Liver (tissue), 9 donors: ENCODE results near the gene ACTN1. TPM values are rescaled to one million over a fixed set of nuclear protein-coding genes. Genes with fewer than 3 reads are reported as not detected.

Experiments used
- DNase-seq: peaks from one replicate; pipeline ENCODE4 v3.0.0-alpha.2; 2017; ENCODE audit warnings: low spot score
- H3K27ac ChIP-seq, 2 donors: one replicate each; pipeline ENCODE4 v1.7.0; 2013; ENCODE audit warnings: inconsistent platforms in 2 of 2, low read length in 2 of 2, control low read depth in 1 of 2, low read depth in 1 of 2, mild to moderate bottlenecking in 1 of 2
- H3K27me3 ChIP-seq, 4 donors: one replicate each; pipeline versions ENCODE4 v1.6.1 to v1.7.0; 2013; ENCODE audit warnings: low read length in 3 of 4, inconsistent platforms in 1 of 4, mild to moderate bottlenecking in 1 of 4, moderate library complexity in 1 of 4; ENCODE audit not compliant: control insufficient read depth in 4 of 4, insufficient read depth in 4 of 4
- H3K36me3 ChIP-seq, 4 donors: one replicate each; pipeline versions ENCODE4 v1.6.1 to v1.7.0; 2013; ENCODE audit warnings: low read length in 3 of 4, mild to moderate bottlenecking in 3 of 4, low read depth in 1 of 4, moderate library complexity in 1 of 4; ENCODE audit not compliant: control insufficient read depth in 4 of 4, insufficient read depth in 3 of 4
- H3K4me1 ChIP-seq, 4 donors: one replicate each; pipeline versions ENCODE4 v1.6.1 to v1.7.0; 2013; ENCODE audit warnings: low read length in 3 of 4, mild to moderate bottlenecking in 3 of 4, moderate library complexity in 1 of 4; ENCODE audit not compliant: control insufficient read depth in 4 of 4, insufficient read depth in 4 of 4
- H3K4me3 ChIP-seq, 3 donors: one replicate each; pipeline versions ENCODE4 v1.6.1 to v1.7.0; 2013; ENCODE audit warnings: low read length in 3 of 3, control low read depth in 1 of 3, low read depth in 1 of 3, mild to moderate bottlenecking in 1 of 3
- H3K9ac ChIP-seq, 2 donors: one replicate each; pipeline ENCODE4 v1.7.0; 2013; ENCODE audit warnings: low read length in 2 of 2, mild to moderate bottlenecking in 2 of 2, moderate library complexity in 2 of 2, control low read depth in 1 of 2, low read depth in 1 of 2
- H3K9me3 ChIP-seq, 4 donors: one replicate each; pipeline versions ENCODE4 v1.6.1 to v1.7.0; 2013; ENCODE audit warnings: low read length in 3 of 4; ENCODE audit not compliant: control insufficient read depth in 4 of 4
- ATF3 ChIP-seq: IDR thresholded peaks from 2 replicates; pipeline ENCODE4 v1.6.1; 2016; ENCODE audit warnings: antibody characterized with exemption
- EGR1 ChIP-seq, 2 donors: IDR thresholded peaks; 2 replicates each; pipeline ENCODE4 v1.6.1; 2016 to 2018; ENCODE audit warnings: antibody characterized with exemption in 2 of 2, low read depth in 2 of 2
- FOXA1 ChIP-seq: IDR thresholded peaks from 2 replicates; pipeline ENCODE4 v1.6.1; 2016; ENCODE audit warnings: antibody characterized with exemption
- FOXA2 ChIP-seq: IDR thresholded peaks from 2 replicates; pipeline ENCODE4 v1.6.1; 2016; ENCODE audit warnings: antibody characterized with exemption
- GABPA ChIP-seq, 2 donors: IDR thresholded peaks in 1 of 2; conservative IDR thresholded peaks in 1 of 2; 2 replicates each; pipeline ENCODE4 v1.6.1; 2016; ENCODE audit warnings: antibody characterized with exemption in 2 of 2, mild to moderate bottlenecking in 1 of 2, moderate library complexity in 1 of 2
- HNF4A ChIP-seq, 2 donors: conservative IDR thresholded peaks; 2 replicates each; pipeline ENCODE4 v1.6.1; 2016; ENCODE audit warnings: antibody characterized with exemption in 2 of 2, mild to moderate bottlenecking in 2 of 2
- HNF4G ChIP-seq: IDR thresholded peaks from 2 replicates; pipeline ENCODE4 v1.6.1; 2016; ENCODE audit warnings: antibody characterized with exemption
- JUND ChIP-seq, 2 donors: IDR thresholded peaks; 2 replicates each; pipeline ENCODE4 v1.6.1; 2016; ENCODE audit warnings: antibody characterized with exemption in 2 of 2
- NR2F2 ChIP-seq: IDR thresholded peaks from 2 replicates; pipeline ENCODE4 v1.6.1; 2016; ENCODE audit warnings: antibody characterized with exemption
- RXRA ChIP-seq, 2 donors: IDR thresholded peaks; 2 replicates each; pipeline ENCODE4 v1.6.1; 2017 to 2018; ENCODE audit warnings: antibody characterized with exemption in 2 of 2, mild to moderate bottlenecking in 1 of 2
- SP1 ChIP-seq: IDR thresholded peaks from 2 replicates; pipeline ENCODE4 v1.6.1; 2018; ENCODE audit warnings: antibody characterized with exemption, mild to moderate bottlenecking
- TAF1 ChIP-seq: conservative IDR thresholded peaks from 2 replicates; pipeline ENCODE4 v1.6.1; 2016; ENCODE audit warnings: antibody characterized with exemption, mild to moderate bottlenecking
- YY1 ChIP-seq: IDR thresholded peaks from 2 replicates; pipeline ENCODE4 v1.6.1; 2016; ENCODE audit warnings: antibody characterized with exemption, mild to moderate bottlenecking
- WGBS: extraction: QIAGEN DNeasy Blood & Tissue Kit; methylation state at CpG from one replicate; pipeline ENCODE4 v1.1.7; 2013; 5-methylcytosine and 5-hydroxymethylcytosine counted together
- polyA plus RNA-seq, 2 donors: library from polyadenylated mRNA; stranded (reverse) in 1 of 2; unstranded in 1 of 2; fragments of 200-250 nt in 1 of 2; fragments of >200 nt in 1 of 2; fragmentation: Nextera tagmentation in 1 of 2; extraction: Ambion mirVana in 1 of 2; gene quantifications; one replicate each; pipeline versions ENCODE4 v1.2.1 to v1.2.3, GENCODE V29; 2013 to 2015
- total RNA-seq, 2 donors: library from RNA; depleted of rRNA; stranded (reverse); fragments of >200 nt; gene quantifications; one replicate each; pipeline ENCODE4 v1.2.3, GENCODE V29; 2014
- TF ChIP-seq, protein P1 (sequence below): IDR thresholded peaks from 2 replicates; pipeline ENCODE4 v1.6.1; 2016; ENCODE audit warnings: antibody characterized with exemption, mild to moderate bottlenecking
- TF ChIP-seq, protein P2 (sequence below): IDR thresholded peaks from 2 replicates; pipeline ENCODE4 v1.6.1; 2016; ENCODE audit warnings: antibody characterized with exemption
- donor health status: healthy.
- donor health status: healthy.
- donor health status: healthy.
- donor health status: healthy.
- donor health status: healthy.

ACTN1 gene
- total and polyA plus RNA-seq, 4 donors, result 36.2 to 100 (median 63.1) TPM

DNA sequence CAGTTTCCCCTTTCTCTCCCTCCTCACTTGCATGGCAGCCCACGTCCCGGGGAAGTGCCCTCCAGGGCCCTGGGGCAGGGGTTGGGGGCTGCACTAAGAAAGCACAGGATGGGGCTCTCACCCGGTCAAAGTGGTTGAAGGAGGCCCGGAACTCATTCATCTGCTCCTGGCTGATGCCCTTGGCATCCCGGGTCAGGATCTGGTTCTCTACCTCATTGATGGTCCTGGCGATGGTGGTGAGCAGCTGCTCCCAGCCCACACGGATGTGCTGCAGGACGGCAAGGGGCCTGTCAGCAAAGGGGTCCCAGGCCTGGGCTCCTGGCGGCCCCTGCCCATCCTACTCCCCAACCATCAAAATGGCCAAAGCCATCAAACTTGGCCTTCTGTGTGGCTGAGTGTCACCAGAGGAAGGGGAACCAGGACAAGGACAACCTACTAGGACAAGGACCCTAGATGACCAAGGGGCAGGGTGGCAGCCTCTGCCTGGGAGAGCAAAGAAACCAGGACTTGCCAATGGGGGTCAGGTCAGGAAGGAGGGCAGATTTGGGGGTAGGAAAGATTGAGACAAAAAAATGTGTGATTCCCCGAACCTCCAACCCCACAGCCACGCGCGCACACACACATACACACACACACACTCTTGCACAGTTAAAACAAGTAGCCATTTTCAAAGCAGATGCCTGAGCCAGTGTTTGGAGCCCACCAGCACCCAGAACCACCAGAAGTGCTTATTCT is 99.1 kb downstream of the ACTN1 start:
- peaks cover 24 to 88% (median 64%) of the 10 kb centered on the region in 4 donors for H3K36me3 ChIP-seq
- 96% methylated on average over 13 of the region's 13 CpGs for WGBS
- no peak for TF ChIP-seq FOXA2
- no peak for TF ChIP-seq SP1
- no peak for TF ChIP-seq TAF1
- TF ChIP-seq, protein P1, sequence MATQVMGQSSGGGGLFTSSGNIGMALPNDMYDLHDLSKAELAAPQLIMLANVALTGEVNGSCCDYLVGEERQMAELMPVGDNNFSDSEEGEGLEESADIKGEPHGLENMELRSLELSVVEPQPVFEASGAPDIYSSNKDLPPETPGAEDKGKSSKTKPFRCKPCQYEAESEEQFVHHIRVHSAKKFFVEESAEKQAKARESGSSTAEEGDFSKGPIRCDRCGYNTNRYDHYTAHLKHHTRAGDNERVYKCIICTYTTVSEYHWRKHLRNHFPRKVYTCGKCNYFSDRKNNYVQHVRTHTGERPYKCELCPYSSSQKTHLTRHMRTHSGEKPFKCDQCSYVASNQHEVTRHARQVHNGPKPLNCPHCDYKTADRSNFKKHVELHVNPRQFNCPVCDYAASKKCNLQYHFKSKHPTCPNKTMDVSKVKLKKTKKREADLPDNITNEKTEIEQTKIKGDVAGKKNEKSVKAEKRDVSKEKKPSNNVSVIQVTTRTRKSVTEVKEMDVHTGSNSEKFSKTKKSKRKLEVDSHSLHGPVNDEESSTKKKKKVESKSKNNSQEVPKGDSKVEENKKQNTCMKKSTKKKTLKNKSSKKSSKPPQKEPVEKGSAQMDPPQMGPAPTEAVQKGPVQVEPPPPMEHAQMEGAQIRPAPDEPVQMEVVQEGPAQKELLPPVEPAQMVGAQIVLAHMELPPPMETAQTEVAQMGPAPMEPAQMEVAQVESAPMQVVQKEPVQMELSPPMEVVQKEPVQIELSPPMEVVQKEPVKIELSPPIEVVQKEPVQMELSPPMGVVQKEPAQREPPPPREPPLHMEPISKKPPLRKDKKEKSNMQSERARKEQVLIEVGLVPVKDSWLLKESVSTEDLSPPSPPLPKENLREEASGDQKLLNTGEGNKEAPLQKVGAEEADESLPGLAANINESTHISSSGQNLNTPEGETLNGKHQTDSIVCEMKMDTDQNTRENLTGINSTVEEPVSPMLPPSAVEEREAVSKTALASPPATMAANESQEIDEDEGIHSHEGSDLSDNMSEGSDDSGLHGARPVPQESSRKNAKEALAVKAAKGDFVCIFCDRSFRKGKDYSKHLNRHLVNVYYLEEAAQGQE, result no peak
- DNase-seq, result no peak
- H3K27ac ChIP-seq, result no peak overlapping the region
- no peaks in the 10 kb centered on the region for H3K9me3 ChIP-seq
- no peak overlapping the region for H3K9ac ChIP-seq
- H3K4me1 ChIP-seq, result peaks cover 6 to 12% (median 11%) of the 10 kb centered on the region in 4 donors
- no peak overlapping the region for H3K4me3 ChIP-seq
- no peaks in the 10 kb centered on the region for H3K27me3 ChIP-seq

DNA sequence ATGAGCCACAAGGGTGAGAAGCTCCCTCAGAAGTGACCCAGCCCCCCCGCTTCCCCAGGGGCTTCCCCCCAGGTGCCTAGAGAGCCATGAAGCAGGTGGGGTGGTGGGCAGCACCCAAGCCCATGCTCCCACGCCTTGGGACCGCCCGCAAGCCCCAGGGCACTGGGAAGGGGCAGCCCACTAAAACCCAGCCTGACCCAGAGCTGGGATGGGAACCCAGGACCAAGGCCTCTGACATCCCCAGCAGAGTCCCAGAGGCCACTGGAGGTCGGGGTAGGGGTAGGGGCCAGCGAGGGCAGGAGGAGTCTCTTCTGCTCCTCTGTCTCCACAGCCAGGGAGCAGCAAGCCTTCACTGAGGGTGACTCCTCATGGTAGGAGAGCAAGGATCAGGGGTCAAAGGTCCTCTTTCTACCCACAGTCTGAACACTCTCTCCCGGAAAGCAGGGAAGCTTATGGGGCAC is 99.8 kb downstream of the ACTN1 start:
- Histone ChIP-seq H3K27me3 (no peaks in the 10 kb centered on the region), H3K27ac (no peak overlapping the region), H3K36me3 (peaks cover 26 to 94% (median 67%) of the 10 kb centered on the region in 4 donors), H3K4me3 (no peak overlapping the region), H3K9me3 (no peaks in the 10 kb centered on the region), H3K9ac (no peak overlapping the region), H3K4me1 (peaks cover 3 to 6% (median 5%) of the 10 kb centered on the region in 4 donors)
- WGBS, result 92% methylated on average over 7 of the region's 7 CpGs
- TF ChIP-seq FOXA1 (no peak), HNF4G (no peak), RXRA (IDR thresholded peaks at IDR 0.05) (no peak), HNF4A (conservative IDR thresholded peaks at IDR 0.05) (peak; percentile 20 to 54), SP1 (no peak), EGR1 (IDR thresholded peaks at IDR 0.05; ENCODE audit: low read depth in 2 of 2) (no peak)
- TF ChIP-seq, protein P2, sequence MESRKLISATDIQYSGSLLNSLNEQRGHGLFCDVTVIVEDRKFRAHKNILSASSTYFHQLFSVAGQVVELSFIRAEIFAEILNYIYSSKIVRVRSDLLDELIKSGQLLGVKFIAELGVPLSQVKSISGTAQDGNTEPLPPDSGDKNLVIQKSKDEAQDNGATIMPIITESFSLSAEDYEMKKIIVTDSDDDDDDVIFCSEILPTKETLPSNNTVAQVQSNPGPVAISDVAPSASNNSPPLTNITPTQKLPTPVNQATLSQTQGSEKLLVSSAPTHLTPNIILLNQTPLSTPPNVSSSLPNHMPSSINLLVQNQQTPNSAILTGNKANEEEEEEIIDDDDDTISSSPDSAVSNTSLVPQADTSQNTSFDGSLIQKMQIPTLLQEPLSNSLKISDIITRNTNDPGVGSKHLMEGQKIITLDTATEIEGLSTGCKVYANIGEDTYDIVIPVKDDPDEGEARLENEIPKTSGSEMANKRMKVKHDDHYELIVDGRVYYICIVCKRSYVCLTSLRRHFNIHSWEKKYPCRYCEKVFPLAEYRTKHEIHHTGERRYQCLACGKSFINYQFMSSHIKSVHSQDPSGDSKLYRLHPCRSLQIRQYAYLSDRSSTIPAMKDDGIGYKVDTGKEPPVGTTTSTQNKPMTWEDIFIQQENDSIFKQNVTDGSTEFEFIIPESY, result no peak
- DNase-seq, result no peak

DNA sequence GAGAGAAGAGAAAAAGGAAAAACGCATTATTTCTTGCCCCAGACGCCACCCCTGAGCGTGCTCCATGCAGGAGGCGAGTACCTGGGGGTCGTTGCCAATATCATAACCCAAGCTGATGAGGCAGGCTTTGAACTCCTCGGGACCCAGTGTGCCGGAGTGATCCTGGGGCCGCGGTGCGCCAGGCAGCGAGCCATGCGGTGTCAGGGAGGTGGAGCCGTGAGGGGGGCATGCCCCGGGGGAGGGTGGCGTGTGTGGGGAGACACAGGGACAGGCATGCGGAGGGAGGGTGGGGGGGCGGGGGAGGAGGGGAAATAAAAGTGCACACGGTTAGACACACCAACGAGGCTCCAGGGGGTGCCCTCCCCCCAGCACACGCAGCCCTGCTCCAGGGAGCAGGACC is 100.2 kb downstream of the ACTN1 start:
- TF ChIP-seq FOXA2 (no peak), SP1 (no peak), ATF3 (no peak), YY1 (no peak), JUND (IDR thresholded peaks at IDR 0.05) (no peak), NR2F2 (no peak), TAF1 (no peak), GABPA (IDR thresholded peaks at IDR 0.05 in 1 of 2, conservative IDR thresholded peaks at IDR 0.05 in 1 of 2) (no peak)
- TF ChIP-seq, protein P2, result no peak
- DNase-seq, result no peak

More for the DNA sequence above, 100.2 kb downstream of the ACTN1 start:
- Histone ChIP-seq H3K27me3 (no peaks in the 10 kb centered on the region), H3K4me1 (peaks cover 0 to 1% (median under 1%) of the 10 kb centered on the region in 4 donors), H3K36me3 (peaks cover 24 to 92% (median 69%) of the 10 kb centered on the region in 4 donors), H3K9ac (no peak overlapping the region), H3K9me3 (no peaks in the 10 kb centered on the region), H3K4me3 (no peak overlapping the region), H3K27ac (no peak overlapping the region)
- WGBS, result 91% methylated on average over 20 of the region's 20 CpGs
